Kidney tubule cell (primary cell): ENCODE data around the gene NLRP12.
"Not testable (repeated sequence)": the region's sequence is repeated elsewhere in the genome, so short reads cannot be mapped to it uniquely, and the experiment has no call there.

Experiments
- DNase-seq: peaks from one replicate; pipeline ENCODE4 v3.0.0-alpha.2; 2018; ENCODE audit warnings: low spot score

The NLRP12 gene

GRCh38 chr19:53781332-53781731, 42.8 kb downstream of the NLRP12 start:
- not testable (repeated sequence) for DNase-seq

- DNase-seq = no peak
Observed at GRCh38 chr19:53780506-53780905, 43.6 kb downstream of the NLRP12 start.

DNA sequence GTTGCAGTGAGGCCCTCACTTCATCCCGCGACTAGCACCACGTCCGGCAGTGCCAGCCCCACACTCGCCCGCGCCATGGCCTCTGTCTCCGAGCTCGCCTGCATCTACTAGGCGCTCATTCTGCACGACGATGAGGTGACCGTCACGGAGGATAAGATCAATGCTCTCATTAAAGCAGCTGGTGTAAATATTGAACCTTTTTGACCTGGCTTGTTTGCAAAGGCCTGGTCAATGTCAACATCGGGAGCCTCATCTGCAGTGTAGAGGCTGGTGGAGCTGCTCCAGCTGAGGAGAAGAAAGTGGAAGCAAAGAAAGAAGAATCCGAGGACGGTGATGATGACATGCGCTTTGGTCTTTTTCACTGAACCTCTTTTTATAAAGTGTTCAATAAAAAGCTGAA, 48.6 kb downstream of the NLRP12 start:
- no peak for DNase-seq

DNA sequence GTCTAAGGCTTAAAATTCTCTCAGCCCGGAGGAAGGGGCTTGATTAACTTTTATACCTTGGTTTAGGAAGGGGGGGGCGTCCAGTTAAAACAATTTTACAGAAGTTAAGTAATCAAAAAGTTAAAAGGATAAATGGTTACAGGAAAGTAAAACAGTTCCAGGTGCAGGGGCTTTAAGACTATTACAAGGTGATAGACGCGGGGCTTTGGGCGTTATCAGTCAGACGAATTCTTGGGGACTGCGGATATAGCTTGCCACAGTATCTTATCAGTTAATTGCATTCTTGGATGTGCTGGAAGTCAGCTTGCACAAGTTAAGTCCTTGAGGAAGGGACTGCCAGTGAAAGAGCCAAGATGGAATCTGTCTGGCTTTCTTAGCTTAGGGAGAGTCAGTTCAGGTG, 49.6 kb downstream of the NLRP12 start:
- not testable (repeated sequence) for DNase-seq

DNA sequence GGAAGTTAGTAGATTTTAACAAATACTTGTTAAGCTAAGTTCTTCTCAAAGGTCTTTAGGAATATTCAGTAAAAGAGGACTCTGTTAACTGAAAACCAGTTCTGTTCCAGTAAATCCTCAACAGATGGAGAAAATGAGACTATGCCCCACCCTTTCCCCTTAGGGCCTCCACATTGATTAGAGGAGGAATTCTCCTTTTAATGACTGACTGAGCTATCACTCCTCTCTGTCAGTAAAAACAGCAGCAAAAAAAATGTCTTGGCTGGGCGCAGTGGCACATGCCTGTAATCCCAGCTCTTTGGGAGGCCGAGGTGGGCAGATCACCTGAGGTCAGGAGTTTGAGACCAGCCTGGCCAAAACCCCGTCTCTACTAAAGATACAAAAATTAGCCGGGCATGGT, 50.1 kb downstream of the NLRP12 start:
- DNase-seq = no peak

DNA sequence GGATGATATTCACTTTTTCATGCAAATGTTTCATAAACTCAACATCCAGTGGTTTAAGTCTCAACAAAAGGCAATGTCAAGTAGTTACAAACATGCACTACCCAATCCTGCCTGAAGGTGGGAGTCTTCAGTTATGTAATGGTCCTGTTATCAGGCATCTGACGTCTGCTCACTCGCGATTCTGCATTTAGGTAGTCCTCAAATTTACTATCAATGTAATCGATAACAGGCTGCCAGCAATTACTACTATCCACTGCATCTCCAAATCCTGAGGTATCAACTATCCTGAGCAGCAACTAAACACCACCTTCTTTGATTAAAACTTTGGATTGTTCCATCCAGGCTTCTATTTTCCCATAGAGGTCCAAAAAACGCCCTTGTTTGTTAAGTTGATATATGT, 51.2 kb downstream of the NLRP12 start:
- peak; percentile 48 for DNase-seq

- DNase-seq = no peak
Observed at GRCh38 chr19:53771144-53771543, 53.0 kb downstream of the NLRP12 start.

- not testable (repeated sequence) for DNase-seq
Observed at GRCh38 chr19:53769696-53770309, 54.3 kb downstream of the NLRP12 start.

- DNase-seq = no peak
Observed at GRCh38 chr19:53768401-53768800, 55.7 kb downstream of the NLRP12 start.

DNA sequence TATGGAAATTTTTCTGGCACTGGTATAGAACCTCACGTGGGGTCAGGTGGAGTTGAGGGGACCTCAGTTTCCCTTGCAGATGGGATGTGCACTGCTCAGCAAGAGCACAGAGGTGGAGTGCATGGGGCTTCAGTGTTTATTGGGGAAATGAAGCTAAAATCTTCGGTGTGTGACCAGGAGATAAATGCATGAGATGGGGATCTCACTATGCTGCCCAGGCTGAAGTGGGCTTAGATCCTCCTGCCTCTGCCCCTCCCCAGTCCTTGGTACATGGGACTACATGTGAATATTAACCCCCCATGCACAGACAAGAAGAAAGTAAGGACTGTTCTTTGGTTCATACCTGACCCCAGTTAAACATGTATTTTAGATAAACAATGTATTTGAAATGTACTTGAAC, 65.1 kb downstream of the NLRP12 start:
- not testable (repeated sequence) for DNase-seq
